ENCODE results near the gene SIGLEC7.

- TF ChIP-seq CTCF (IDR thresholded peaks at IDR 0.05; ENCODE audit: low read depth, low read length) (no peak), POLR2A (IDR thresholded peaks at IDR 0.05; ENCODE audit: extremely low read depth, insufficient read length) (no peak), MAX (IDR thresholded peaks at IDR 0.05; ENCODE audit: low read depth, low read length) (no peak), MYC (IDR thresholded peaks at IDR 0.05; ENCODE audit: low read depth, low read length) (no peak)
These were observed 23.0 kb upstream of the SIGLEC7 start for GRCh38 chr19:51119101-51119500.

Measured in NB4 (cell line).